AG04450 (cell line): ENCODE data around the gene BRDT. TPM values are rescaled to one million over a fixed set of nuclear protein-coding genes. Genes with fewer than 3 reads are reported as not detected.

Experiments used
- CTCF ChIA-PET: fragments of 300-600, 350-600 bp; formaldehyde crosslinking; extraction: SDS; loops from one replicate; lab custom pipeline; 2022; ENCODE audit warnings: antibody characterized with exemption, inconsistent platforms; lab: Charles Lee
- POLR2A ChIA-PET: fragments of 350-600 bp; formaldehyde crosslinking; extraction: SDS; loops from one replicate; lab custom pipeline; 2021; ENCODE audit warnings: antibody characterized with exemption, inconsistent platforms; lab: Yijun Ruan, JAX
- DNase-seq: peaks from one replicate; pipeline ENCODE4 v3.0.0-alpha.2; 2011; ENCODE audit warnings: low read depth, low spot score
- H3K27ac ChIP-seq: one replicate; pipeline ENCODE4 v1.5.1; 2012; ENCODE audit warnings: low read depth, low read length, control low read depth
- H3K27me3 ChIP-seq: one replicate; pipeline ENCODE4 v1.6.0; 2012; ENCODE audit warnings: low read length; ENCODE audit not compliant: control insufficient read depth, insufficient read depth
- H3K4me3 ChIP-seq: 2 replicates; pipeline ENCODE4 v1.5.1; 2011; ENCODE audit warnings: mild to moderate bottlenecking, low read depth, low read length, control low read depth
- H3K9me3 ChIP-seq: 2 replicates; pipeline ENCODE4 v1.5.1; 2012; ENCODE audit warnings: low read length; ENCODE audit not compliant: control insufficient read depth, insufficient read depth
- polyA minus RNA-seq: library from RNA; depleted of rRNA, polyadenylated mRNA; stranded (reverse); fragments of >200 nt; gene quantifications from 2 replicates; pipeline ENCODE4 v1.2.3, GENCODE V29; 2011; rRNA and poly(A)+ RNA removed
- polyA plus RNA-seq: library from polyadenylated mRNA; depleted of rRNA; stranded (reverse); fragments of >200 nt; gene quantifications from 2 replicates; pipeline ENCODE4 v1.2.3, GENCODE V29; 2011; rRNA removed
- TF ChIP-seq, protein P1 (sequence below): IDR thresholded peaks from 2 replicates; pipeline ENCODE4 v1.5.1; 2011; ENCODE audit warnings: low read depth, low read length, control low read depth, inconsistent platforms

The BRDT gene
- polyA plus RNA-seq (not detected in 2 replicates), polyA minus RNA-seq (not detected in 2 replicates)

GRCh38 chr1:91949356-91949699 lies at the start of gene BRDT:
Gene BRDT (plus strand): TSS chr1:91949401. CDS start chr1:91962755, 13,354 bp downstream.
- ChIA-PET POLR2A (no interaction called here), CTCF (interaction anchor here (1.0 kb wide), 1 partner anchor 10 kb away, joined by 4 read pairs; no protein-coding TSS in a partner anchor)
- TF ChIP-seq, protein P1, sequence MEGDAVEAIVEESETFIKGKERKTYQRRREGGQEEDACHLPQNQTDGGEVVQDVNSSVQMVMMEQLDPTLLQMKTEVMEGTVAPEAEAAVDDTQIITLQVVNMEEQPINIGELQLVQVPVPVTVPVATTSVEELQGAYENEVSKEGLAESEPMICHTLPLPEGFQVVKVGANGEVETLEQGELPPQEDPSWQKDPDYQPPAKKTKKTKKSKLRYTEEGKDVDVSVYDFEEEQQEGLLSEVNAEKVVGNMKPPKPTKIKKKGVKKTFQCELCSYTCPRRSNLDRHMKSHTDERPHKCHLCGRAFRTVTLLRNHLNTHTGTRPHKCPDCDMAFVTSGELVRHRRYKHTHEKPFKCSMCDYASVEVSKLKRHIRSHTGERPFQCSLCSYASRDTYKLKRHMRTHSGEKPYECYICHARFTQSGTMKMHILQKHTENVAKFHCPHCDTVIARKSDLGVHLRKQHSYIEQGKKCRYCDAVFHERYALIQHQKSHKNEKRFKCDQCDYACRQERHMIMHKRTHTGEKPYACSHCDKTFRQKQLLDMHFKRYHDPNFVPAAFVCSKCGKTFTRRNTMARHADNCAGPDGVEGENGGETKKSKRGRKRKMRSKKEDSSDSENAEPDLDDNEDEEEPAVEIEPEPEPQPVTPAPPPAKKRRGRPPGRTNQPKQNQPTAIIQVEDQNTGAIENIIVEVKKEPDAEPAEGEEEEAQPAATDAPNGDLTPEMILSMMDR: no peak
- no peak for DNase-seq
- Histone ChIP-seq H3K9me3 (peaks cover 7% of the 10 kb centered on the region; the same call in 1 of the 2 replicates), H3K27ac (no peak within 1 kb of the TSS), H3K27me3 (no peaks in the 10 kb centered on the region), H3K4me3 (no peak within 1 kb of the TSS)

GRCh38 chr1:91900562-91900961 lies 48.6 kb upstream of the BRDT start:
- Histone ChIP-seq H3K27me3 (no peaks in the 10 kb centered on the region), H3K27ac (peak overlapping the region; percentile 55), H3K4me3 (no peak overlapping the region), H3K9me3 (no peaks in the 10 kb centered on the region; the same call in 1 of the 2 replicates)
- ChIA-PET CTCF (interaction anchor here (1.1 to 2.5 kb wide), 3 partner anchors 8 to 388 kb away, joined by 3 to 22 read pairs (median 3); no protein-coding TSS in a partner anchor), POLR2A (interaction anchor here (0.5 to 1.3 kb wide), 4 partner anchors 14 to 130 kb away, joined by 3 to 7 read pairs (median 5); partner anchors contain the start of gene TGFBR3)
- DNase-seq: peak; percentile 85
- TF ChIP-seq, protein P1: no peak

DNA sequence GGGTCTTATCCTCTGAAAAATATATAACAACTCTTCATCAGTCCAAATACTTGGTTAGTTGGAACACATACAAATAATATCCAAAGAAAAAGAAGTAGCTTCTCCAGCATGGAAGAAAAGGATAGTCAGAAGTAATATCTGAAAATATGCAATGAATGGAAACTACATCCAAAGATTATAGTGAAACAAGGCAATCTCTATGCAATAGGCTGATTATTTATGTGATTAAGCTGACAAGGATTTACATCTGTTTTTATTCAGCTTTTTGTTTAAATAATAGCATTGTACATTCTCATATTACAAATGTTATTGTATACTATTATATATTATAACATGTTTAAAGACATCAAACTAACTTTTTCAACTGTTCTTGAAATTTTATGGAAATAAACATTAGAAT lies 48.0 kb upstream of the BRDT start:
- CTCF ChIA-PET: interaction anchor here (0.8 to 2.5 kb wide), 5 partner anchors 9 to 388 kb away, joined by 3 to 22 read pairs (median 3); no protein-coding TSS in a partner anchor
- H3K27ac ChIP-seq: no peak overlapping the region
- no peak for DNase-seq
- H3K9me3 ChIP-seq: no peaks in the 10 kb centered on the region; the same call in 1 of the 2 replicates
- TF ChIP-seq, protein P1: no peak
- POLR2A ChIA-PET: interaction anchor here (0.5 to 1.3 kb wide), 8 partner anchors 13 to 245 kb away, joined by 3 to 7 read pairs (median 3); partner anchors contain the start of gene TGFBR3
- no peak overlapping the region for H3K4me3 ChIP-seq
- H3K27me3 ChIP-seq: no peaks in the 10 kb centered on the region

GRCh38 chr1:91912266-91912665 lies 36.9 kb upstream of the BRDT start:
- Histone ChIP-seq H3K27ac (no peak overlapping the region), H3K9me3 (no peaks in the 10 kb centered on the region), H3K27me3 (no peaks in the 10 kb centered on the region), H3K4me3 (no peak overlapping the region)
- no peak for DNase-seq
- ChIA-PET CTCF (interaction anchor here (0.6 kb wide), 1 partner anchor 401 kb away, joined by 4 read pairs; no protein-coding TSS in a partner anchor), POLR2A (no interaction called here)
- TF ChIP-seq, protein P1: no peak

DNA sequence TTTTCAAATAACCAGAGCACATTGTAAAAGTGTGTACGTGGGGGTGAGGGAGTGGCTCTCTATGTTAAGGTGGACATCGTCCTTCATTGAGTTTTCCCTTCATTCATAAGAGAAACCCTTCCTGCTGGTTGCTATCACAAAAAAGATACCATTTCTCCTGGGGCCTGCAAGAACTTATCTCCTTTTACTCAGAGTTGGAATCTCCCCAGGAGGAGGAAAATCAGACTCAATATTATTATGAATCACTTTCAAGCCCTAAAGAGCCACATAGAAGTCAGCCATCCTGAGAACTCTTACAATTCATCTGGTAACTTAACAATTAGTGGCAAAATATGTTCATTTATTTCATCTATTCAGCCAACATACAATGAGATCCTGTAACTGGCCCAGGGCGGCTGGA lies 36.2 kb upstream of the BRDT start:
- no peaks in the 10 kb centered on the region for H3K9me3 ChIP-seq
- H3K27ac ChIP-seq: no peak overlapping the region
- ChIA-PET CTCF (no interaction called here), POLR2A (no interaction called here)
- H3K4me3 ChIP-seq: no peak overlapping the region
- TF ChIP-seq, protein P1: no peak
- no peak for DNase-seq
- H3K27me3 ChIP-seq: no peaks in the 10 kb centered on the region
